ENCODE results near the gene SETDB2.

The SETDB2 gene

DNA sequence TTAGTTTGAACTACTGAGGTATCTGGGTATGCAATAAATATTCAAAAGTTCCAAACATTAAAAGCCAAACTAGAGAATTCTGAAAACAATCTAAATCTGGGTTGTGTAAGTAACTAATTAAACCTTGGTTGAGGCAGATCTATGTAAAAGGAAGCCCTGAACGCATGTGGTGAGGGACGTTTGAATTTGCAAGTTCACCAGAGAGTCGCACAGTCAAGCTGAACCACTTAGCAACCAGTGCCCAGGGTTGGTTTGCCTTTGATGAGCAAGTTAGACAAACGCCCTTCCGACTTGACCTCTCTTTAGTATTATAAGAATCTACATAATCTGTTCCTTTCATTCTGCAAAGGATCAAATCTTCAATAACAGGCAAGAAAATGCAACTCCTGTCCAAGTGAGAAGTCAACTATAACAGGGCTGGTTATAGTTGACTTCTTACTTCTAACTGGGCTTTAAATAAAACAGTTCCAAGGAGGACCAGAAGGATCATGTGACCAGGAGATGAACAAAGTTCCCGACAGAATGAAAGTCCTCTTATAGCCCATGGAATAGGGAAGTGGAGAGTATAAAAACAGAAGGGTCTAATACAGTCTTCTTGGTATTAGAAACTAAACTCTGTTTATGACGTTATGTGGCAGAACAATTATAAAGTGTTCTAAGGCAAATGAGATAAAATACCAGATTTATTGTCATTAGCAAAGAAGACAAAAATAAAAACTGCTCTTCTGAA, 92.2 kb downstream of the SETDB2 start:
- DNase-seq: no peak

DNA sequence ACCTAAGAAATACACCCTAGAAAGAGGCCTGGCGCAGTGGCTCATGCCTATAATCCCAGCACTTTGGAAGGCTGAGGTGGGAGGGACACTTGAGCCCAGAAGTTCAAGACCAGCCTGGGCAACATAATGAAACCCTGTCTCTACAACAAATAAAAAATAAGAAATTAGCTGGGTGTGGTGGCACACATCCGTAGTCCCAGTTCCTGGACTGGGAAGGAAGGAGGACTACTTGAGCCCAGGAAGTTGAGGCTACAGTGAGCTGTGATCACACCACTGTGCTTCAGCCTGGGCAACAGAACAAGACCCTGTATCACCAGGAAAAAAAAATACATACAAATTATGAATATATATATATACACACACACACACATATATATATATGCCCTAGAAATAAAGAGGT, 94.3 kb downstream of the SETDB2 start:
- no peak for DNase-seq

DNA sequence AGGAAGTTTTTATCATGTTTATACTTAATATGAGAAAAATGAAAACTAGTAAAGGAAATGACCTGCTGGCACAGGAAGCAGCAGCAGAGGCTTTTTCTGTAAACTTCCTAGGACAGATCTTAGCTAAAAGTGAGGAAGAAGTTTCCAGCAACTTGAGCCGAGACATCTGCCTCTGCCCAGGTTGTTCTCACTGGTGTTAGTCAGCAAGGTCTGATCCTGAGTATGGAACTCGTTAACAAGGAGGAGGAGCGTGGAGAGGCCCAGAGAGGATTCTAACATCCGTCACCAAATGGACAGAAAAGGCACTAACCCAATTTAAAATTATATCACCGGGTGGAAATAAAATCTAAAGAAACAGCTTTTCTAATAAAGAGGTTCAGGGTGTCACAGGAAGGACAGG, 95.2 kb downstream of the SETDB2 start:
- DNase-seq: no peak

DNA sequence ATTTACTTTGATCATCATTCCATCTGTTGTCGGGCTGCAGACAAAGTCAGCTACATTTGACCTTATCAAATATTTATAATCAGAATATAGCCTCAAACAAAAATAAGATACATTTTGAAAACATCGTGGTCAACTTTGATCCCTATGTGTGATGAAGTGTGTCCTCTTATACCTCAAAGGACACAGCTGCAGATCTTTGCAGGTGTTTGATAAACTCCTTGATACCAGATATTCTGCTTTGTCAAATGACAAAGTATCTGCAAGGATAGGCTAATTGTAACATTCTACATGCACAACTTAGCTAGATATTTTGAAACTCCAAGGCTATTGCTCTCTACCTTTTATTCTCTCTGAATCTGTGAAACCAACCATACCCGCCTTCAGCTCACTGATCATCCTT, 95.7 kb downstream of the SETDB2 start:
- no peak for DNase-seq

DNA sequence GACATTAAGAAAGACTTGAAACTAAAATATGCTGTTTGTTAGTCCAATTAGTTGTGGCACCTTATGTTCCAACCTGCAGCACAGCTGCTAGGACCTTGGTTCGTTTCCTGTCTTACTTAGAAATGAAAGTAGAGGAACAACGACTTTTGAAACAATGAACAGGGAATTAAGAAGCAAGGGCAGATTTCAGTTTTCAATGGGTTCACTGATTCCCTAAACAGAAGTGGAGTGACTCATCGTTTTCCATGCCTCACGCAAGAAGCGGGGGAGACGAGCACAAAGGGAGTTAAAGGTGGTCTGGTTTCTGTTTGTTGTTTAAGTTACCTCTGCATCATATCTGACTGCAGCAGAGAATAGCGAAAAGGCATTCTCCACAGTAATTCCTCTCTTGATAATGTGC, 96.5 kb downstream of the SETDB2 start:
- DNase-seq: no peak

DNA sequence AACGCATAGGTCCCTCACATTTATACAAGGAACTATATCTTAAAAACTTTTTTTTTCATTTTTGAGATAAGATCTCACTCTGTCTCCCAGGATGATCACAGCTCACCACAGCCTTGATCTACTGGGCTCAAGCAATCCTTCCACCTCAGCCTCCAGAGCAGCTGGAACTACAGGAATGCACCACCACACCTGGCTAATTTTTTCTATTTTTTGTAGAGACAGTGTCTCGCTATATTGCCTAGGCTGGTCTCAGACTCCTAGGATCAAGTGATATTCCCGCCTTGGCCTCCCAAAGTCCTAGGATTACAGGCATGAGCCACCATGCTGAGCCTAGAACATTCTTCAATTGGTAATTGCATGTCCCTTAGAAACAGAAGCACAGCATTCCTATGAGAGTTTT, 99.6 kb downstream of the SETDB2 start:
- no peak for DNase-seq
